Left kidney (tissue), 2 donors: ENCODE measurements around the gene MYL12B. TPM values are rescaled to one million over a fixed set of nuclear protein-coding genes. Genes with fewer than 3 reads are reported as not detected.

Source experiments
- DNase-seq: peaks from one replicate; pipeline ENCODE4 v3.0.0-alpha.2; 2013
- polyA plus RNA-seq: library from polyadenylated mRNA; unstranded; fragments of 120-200 nt; gene quantifications from one replicate; pipeline ENCODE4 v1.2.1, GENCODE V29; 2013; ENCODE audit not compliant: insufficient read length

The MYL12B gene
- polyA plus RNA-seq, 1 donor: 538 TPM

DNA sequence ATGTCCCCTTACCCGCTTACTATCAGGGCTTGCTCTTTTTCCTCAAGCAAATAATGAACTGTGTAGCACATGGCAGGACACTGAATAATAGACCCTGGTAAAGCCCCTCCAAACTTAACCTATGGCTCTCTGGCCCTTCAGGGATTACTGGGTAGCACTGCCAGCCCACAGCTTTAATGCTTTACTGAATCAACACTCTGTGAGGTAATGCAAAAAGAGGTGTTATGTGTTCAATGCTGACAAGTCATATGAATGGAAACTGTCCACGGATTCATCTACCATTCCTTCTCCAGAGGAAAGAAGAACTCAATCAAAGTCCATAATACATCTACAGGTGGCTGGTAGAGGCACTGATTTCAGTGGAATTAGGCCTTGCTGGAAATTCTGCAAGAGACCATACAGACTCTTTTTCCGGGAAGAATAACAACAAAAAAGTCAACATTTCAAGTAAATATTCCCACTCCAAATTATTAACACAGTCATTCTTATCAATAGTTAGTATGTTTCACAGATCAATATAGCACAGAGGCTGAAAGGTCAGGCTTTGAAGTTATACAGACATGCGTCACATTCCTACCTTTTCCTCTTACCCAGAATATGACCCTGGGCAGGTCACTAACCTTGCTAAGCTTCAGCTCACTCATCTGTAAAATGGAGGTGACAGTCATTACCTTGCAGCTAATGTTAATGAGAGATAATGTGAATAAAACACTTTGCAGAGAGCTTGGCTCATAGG lies 28.3 kb upstream of the MYL12B start:
- no peak for DNase-seq

DNA sequence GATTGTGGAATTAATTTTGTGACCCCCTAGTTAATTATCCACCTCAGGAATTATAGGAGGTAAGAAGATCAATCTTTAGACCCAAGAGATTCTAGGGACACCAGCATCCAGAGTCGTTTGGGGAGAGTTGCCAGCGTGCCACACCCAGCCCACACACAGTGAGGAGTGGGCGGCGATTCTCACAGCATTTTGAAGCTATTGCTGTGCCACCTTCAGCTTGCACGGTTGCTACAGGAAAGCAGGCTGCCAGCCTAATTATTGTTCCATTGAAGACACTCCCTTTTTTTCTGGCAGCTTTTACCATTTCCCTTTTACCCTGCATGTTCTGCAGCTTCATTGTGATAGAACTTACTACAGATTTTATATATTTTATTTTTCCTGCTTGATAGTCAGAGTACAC lies 27.5 kb upstream of the MYL12B start:
- no peak for DNase-seq

DNA sequence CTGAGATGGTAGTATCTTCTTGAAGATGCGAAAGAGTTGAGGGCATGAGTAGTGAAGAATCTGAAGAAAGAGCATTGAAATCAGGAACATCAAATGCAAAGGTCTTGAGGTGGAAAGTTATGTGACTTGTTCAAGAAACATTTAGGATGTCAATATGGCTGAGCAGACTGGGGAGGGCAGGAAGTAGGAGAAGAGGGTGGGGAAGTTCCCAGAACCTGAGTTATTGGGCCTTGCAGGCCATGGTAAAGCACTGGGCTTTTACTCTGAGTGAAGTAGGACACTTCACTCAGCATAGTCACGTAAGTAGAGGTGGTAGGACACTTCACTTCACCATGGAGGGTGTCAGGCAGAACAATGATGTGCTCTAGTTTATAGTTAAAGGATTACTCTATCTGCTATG lies 26.1 kb upstream of the MYL12B start:
- no peak for DNase-seq

DNA sequence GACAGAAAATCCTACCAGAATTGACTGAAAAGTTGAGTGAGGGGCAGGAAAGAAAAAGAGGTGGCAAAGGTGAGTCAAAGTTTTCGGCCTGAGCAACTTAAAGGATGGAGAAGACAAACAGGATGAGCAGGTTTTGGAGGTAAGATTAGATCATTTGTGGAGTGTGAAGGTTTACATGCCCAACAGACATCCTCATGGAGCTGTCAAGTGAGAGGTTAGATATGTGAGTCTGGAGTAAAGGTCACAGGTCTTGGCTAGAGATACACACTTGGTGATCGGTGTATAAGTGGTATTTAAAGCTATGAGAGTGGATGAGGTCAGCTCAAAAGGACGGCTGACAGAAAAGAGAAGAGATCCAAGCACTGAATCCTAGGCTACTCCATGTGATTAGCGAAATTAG lies 25.5 kb upstream of the MYL12B start:
- no peak for DNase-seq

DNA sequence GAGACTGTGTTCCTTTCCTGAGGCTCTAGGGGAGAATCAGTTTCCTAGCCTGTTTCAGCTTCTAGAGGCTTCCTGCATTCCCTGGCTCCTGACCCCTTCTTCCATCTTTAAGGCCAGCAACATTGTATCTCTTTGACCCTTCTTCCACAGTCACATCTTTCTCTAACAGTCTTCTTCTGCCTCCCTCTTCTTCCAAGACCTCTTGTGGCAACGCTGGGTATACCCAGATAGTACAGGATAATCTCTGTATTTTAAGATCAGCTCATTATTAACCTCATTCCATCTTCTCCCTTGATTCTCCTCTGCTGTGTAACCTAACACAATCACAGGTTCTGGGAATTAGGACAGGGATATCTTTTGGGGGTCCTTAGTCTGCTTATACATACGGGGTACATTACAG lies 23.2 kb upstream of the MYL12B start:
- DNase-seq: no peak

DNA sequence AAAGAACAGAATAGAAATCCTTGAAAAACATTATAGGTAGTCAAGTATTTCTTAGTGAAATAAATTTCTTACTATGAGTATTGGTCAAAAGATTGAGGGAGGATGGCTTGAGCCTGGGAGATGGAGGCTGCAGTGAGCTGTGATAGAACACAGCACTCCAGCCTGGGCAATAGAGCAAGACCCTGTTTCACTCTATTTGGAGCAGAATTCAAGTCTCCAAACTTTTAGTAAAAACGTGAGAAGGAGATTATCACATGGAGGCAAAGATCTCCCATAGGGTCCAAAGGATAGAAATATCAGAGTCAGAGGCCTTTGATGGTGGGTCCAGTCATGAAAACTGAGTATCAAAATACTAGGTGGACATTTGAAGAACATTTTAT lies 16.8 kb upstream of the MYL12B start:
- no peak for DNase-seq

DNA sequence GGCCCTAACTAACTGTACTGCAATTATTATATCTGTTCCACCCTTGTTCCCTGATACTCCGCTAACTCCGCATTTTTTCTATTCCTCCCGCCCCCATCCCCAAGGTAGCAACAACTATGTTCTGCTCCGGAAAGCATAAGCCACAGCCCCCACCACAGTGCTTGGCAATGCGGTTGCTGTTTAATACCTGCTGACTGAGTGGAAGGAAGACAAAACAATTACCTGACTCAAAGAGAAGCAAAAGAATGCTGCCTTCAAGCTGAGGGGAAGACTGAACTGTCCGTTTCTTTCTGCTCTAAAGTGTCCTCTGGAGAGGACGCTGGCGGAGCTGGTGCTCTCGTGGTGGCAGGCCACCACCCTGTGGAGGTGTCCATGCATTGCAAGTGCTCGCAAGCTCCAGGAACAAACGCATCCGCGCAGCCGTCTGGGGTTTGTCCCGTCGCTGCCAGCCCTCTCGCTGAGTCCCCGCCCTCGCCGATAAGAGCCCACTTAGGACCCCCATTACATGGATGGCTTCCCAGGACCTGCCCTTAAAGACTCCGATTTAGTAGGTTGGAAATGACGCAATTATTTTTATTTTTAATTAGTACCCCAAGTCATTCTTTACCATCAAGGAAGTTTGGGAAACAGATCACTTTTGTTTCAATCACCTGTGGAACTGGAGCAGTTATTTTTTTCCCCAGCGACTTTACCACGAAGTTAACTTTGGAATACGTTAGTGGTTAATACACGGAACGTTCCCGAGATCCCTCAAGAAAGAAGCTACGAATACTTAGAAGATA lies 15.9 kb upstream of the MYL12B start:
- peak; percentile 86 for DNase-seq

DNA sequence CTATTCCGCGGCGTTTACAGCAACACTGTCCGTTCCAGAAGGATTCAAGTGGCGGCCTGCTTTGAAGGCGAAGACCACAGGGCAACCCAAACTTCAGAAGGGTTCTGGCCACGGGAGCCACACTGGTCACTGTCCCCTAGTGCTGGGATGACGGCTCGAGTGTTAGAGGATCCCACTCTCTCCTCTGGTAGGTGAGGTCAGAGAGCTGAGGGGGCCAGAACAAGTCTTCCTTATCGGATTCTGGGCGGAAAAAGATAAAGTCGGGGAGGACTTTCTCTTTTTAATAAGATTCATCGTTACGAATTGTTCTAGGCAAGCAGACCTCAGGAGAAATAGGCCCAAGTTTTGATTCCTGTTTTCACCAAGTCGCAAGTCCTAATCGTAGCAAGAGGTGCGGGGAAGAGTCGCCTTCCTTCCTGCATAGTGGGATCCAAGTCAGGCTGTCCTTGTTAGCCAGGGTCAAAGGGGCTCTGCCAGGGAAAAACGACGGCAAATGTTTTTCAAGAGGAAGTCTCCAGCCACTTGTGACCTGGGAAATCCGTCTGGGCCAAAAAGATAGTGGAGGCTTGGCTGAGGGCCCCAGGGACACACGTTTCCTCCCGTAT lies 15.2 kb upstream of the MYL12B start:
- DNase-seq: no peak

DNA sequence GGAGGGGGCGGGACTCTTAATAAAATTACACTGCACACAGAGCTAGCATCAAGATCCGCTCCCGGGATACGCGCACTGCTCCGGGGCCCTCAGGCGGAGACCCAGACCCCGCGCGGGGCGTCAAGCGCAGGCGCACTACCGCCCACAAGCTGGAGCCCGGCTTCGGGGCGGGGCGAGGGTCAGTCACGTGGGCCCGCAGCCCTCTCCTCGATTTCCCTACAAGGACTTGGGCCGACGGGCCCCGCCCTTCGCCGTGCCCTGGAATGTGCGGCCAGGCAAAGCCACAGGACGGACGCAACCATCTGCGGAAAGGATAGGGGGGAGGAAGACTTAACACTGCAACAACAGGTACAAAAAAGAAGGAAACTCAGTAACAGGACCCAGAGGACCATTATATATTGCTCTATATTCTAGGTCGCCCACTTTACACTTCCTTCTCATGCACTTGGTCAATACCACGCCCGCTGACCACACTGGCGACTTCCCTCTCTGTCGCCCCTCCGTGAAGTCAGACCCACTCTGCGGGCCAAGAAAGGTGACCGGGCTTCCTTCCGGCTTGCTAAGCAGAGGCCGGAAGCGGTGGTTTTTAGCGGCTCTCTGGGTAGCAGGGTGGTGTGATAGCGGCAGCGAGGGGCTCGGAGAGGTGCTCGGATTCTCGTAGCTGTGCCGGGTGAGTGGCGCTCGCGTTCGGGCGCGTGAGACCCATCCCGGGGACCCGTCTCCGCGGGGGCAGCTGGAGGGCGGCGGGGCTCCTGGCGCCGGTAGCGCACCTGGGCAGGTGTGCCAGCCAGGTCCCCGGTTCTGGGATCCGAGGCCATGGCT lies 14.5 kb upstream of the MYL12B start, which contains the start of gene MYL12A:
Gene MYL12A (plus strand): TSS at position 562 of the 822 bp plus-strand sequence. CDS start 5,447 bp downstream, outside the sequence.
- DNase-seq: peak; percentile 97

DNA sequence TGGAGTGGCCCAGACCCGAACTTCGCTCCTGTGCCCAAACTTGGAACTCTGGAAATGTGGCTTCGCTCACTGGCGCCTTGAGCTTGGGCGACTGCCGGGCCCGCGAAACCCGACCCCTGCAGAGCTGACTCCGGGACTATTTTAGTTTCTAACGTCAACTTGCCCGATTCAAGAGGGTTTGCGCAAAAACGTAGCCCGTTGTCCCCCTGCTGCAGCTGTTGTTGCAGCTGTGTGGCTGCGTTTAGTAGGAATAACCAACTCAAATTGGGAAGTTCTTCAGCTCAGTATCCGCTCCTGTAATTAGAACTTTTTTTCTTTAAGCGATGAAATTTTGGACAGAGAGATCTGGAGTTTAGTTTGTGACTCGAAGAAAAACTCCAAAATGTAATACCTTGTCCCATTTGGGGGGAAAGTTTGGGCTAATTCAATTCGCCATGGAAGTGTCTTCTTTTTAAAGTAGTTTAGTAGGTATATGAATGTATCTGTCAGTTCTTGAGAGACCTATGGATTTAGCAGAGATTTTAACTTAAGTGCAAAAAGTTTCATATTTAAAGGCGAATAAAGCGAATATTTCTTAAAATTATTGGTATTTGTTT lies 13.8 kb upstream of the MYL12B start:
- peak; percentile 48 for DNase-seq

DNA sequence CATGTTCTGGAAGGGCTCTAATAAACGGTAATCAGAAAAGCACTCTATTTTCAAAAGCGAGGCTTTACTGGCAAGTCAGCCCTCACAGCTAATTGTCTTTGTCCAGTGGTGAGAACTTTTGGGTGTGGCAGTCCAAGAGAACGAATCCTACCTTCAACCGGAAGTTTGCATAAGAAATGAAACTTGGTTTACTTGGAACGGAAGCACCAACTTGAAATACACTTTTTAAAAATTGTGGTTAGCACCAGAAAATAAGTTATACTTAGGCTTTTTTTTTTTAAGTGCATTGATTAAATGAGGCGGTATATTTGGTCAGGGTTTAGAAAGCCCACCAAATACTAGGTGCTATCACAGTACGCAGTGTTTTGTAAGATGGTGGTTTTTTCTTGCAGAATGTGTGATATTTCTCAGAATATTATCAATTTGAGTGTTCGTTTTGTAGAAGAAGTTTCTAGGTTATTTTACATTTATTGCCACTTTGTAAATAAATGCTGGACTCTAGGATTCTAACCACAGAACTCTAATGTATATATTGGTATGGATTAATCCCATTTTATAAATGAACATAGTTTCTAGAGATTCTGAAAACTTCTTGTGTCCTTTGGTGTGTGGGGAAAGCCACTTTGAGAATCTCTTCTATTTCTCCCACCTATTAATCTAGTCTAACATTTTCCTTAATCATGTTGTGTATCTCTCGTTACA lies 13.1 kb upstream of the MYL12B start:
- peak; percentile 50 for DNase-seq

DNA sequence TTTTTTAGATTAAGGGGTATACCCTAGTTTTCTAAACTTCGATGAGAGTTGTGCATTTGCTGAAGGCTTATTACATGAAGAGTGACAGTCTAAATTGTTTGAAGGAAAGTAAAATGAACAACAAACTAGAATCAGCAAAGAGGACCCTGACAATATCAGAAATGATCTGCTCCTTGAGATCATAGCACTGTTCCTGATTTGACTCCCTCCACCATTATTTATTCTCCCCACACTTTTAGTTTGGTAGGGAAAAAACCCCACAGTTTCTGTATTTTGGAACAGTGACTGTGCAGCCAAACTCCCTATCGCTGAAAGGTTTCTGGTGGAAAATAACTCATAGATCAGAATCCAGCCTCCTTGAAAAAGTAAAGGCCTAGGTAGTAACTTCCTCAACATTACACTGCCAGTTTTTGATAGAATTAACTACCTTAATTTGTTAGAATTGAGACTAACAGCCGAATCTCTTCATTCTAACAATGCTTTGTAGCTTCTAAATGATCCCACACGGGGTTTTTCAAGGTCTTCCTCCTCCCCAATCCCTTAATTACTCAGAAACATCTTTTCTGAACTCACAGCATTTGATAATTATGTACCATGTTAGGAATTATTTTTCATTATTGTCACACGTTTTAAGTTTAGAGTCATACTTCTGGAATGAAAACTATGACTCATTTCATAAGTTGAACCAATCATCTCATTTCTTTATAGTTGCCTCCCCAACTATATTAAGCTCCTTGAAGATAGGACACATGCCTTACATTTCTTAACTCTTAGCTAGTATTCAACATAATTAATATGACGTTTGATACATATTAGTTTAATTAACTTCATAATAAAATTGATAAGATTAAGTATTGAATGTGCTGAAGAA lies 11.5 kb upstream of the MYL12B start:
- no peak for DNase-seq

DNA sequence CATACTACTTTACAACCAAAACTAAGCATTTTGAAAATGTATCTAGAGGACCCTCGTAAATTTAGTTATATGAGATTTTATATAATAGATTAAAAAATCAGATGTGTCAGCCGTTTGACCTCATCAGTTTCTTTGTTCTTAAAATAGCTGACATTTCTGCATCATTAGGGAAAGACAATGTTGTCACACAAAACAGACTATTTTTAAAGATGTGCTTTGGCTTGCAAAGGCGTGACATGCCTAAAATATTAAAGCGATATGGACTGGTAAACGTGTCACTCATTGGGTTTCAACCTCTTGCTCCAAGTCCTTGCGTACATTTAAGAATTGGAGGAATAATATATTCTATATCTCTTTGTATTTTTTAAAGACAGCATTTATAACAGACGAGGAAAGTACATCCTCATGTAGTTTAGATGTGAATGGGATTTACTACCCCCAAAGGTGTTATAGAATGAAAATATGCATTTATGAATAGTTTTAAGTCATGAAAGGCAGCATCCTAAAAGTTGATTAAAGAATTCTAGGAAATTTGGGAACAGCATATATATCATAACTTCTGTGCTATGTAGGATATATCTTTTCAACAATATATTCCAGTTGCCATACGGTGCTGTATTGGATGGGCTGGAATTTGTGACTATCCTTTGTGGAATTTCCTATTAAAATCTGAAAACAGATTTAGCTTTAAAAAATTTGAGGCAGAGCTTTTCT lies 10.5 kb upstream of the MYL12B start:
- DNase-seq: no peak

DNA sequence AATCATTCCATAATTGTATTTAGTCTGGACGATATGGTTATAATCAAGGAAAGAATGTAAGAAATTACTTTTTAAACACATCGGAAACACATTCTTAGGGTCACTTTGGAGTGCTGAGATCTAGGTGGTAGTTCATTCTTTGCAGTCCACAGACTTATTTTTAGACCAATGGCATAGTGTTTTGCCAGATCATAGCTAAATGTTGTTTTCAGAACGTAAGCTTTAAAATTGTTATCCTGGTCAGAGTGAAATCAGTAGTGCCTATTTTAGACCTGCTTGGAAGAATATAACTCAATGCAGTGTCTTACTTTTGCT lies 10.0 kb upstream of the MYL12B start:
- no peak for DNase-seq

DNA sequence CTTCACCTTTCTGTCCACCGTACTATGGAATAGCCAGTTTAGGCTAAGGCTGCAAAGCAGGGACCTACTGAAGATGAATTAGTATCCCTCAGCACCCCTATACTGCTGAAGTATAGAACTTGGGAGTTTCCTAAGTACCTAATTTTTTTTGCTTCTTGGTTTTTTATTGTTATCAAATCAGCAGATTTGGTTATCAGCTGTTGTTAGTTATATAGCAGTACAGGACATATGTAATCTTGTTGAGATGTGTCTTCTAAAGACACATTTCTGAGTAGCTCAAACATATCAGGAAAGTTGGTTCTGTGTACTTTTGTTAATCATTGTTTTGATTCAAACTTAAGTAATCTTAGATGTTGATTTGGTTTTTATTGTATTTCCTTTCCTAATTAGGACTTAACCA lies 9.1 kb upstream of the MYL12B start:
- DNase-seq: no peak

DNA sequence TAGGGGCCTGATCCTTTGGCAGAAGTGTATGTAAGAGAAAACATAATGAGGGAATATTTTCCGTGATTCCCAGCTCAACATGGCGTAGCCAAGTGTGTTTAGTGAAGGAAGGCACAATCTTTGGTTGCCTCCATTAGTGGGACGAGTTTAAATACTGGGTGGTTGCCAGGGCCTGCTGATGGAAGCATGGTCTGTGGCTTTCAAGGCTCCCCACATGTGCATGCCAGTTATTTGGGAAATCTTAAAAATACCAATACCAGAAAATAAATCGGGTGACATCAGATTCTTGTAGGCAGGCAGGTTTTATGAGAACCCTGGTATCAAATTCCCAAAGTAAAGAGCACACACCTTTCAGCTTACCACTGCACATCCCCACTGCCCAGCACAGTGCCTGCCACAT lies 7.2 kb upstream of the MYL12B start:
- no peak for DNase-seq

DNA sequence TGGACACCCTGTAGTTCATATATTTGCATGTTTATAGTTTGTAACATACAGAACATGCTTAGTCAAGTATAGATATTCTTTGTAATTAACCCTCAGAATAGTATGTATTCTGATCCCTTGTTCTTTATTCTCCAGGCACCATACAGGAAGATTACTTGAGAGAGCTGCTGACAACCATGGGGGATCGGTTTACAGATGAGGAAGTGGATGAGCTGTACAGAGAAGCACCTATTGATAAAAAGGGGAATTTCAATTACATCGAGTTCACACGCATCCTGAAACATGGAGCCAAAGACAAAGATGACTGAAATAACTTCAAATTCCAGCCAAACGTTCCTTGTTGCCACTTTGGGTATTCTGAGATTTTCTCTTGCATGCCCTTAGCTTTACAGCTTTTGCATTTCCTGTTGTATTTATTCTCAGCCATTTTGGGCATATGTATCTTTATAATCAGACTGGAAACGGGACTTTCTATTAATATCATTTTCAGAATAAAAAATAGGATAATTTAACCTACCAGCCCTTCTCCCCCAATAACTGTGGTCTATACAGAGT lies 6.2 kb upstream of the MYL12B start:
- no peak for DNase-seq

DNA sequence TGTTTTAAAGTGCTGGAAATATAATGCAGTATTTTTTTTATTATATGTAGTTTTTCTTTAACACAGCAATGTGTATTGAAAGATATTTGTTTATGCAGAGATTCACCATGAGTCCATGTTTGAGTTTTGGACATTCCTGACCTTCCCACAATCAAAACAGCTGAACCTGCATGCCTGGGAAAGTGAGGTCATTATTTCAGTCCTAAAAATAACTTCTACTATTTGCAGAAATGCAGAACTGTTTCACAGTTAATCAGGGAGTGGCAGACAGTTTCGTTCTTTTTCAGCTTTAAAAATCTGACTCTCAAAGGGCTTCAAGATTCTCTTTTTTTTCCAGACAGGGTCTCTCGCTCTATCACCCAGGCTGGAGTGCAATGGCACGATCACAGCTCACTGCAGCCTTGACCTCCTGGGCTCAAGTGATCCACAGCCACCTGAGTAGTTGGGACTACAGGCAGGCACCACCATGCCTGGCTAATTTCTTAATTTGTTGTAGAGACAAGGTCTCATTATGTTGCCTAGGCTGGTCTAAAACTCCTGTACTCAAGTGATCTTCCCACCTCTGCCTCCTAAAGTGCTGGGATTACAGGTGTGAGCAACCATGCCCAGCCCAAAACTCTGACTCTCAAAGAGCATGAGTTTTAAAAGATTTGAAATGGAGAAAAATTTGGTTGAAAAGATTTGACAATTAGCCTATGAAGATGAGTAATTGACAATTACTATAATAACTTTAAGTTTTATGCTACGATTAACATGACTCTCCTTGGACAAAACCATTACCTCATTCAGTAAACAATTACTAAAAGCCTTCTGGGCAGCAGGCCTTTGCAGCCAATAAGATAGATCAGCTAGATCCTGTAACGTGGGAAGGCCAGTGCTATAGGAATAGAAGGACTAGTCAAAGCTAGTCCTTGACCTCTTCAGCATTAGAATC lies 5.0 kb upstream of the MYL12B start:
- no peak for DNase-seq
